ENCODE data around the gene PPIF. TPM values are rescaled to one million over a fixed set of nuclear protein-coding genes. Genes with fewer than 3 reads are reported as not detected.

Gene PPIF
- total and polyA plus RNA-seq, 2 of the 13 experiments (the other 11 are each of a cell fraction or from before 2014, with no cell fraction given), result 147 to 157 TPM

DNA sequence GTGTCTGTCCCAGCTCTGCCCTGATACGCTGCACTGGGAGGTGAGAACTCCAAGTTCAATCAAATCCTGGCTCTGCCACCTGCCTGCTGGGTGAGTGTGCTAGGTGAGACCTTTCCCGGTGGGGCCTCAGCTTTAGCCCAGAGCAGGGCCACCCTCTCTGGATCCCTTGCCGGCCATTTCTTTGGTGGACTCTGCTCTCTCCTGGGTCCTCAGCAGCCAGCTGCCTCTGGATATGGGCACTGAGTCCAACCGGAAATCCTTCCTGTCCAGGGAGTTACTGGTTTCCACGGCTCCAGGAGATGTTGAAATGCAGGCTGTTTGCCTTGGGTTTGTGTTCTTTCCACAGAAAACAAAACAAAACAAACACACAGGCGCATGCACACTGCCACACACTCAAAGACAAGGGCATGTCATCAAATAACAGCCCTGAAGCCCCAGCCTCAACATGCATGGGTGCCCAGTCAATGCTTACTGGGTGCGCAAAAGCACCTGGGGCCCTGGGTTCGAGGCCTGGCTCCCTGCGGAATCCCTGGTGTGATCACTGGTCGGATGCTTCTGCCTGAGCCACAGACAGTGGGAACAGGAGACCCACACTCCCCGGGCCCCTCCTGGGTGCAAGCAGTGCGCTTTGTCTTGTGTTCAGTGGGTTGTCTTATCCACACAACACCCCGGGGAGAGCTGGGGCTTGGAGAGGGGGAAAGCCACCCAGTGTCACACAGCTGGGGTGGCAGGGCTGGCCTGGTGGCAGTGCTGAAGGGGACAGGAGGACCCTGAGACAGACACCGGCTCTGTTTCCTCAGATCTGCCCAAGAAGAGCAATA, 33.1 kb downstream of the PPIF start (continued):
- TF ChIP-seq ARID4A (CRISPR knock-in tag; IDR thresholded peaks at IDR 0.05; ENCODE audit: borderline replicate concordance) (peak; percentile 61; the same call in 1 of the 2 replicates), ZBTB42 (CRISPR knock-in tag; IDR thresholded peaks at IDR 0.05) (peak; percentile 36; the same call in 1 of the 2 replicates), ZNF10 (CRISPR knock-in tag; IDR thresholded peaks at IDR 0.05; ENCODE audit: borderline replicate concordance, low read depth) (no peak), BRCA1 (CRISPR knock-in tag; IDR thresholded peaks at IDR 0.05) (no peak), SP5 (CRISPR knock-in tag; IDR thresholded peaks at IDR 0.05; ENCODE audit: borderline replicate concordance, low read depth) (0 out of 2 replicates have a peak, but pooled peaks have one; percentile 41), ZNF879 (CRISPR knock-in tag; IDR thresholded peaks at IDR 0.05) (0 out of 2 replicates have a peak, but pooled peaks have one; percentile 18), ARID2 (CRISPR knock-in tag; IDR thresholded peaks at IDR 0.05; ENCODE audit: borderline replicate concordance) (no peak), PRDM15 (CRISPR knock-in tag; IDR thresholded peaks at IDR 0.05) (no peak), POLR2AphosphoS2 (IDR thresholded peaks at IDR 0.05; ENCODE audit: low read depth, low read length) (no peak), ZNF770 (CRISPR knock-in tag; IDR thresholded peaks at IDR 0.05) (0 out of 2 replicates have a peak, but pooled peaks have one; percentile 41), E2F5 (CRISPR knock-in tag; conservative IDR thresholded peaks at IDR 0.05) (no peak), BHLHE40 (IDR thresholded peaks at IDR 0.05; ENCODE audit: low read length) (no peak)
- TF ChIP-seq, protein P1, sequence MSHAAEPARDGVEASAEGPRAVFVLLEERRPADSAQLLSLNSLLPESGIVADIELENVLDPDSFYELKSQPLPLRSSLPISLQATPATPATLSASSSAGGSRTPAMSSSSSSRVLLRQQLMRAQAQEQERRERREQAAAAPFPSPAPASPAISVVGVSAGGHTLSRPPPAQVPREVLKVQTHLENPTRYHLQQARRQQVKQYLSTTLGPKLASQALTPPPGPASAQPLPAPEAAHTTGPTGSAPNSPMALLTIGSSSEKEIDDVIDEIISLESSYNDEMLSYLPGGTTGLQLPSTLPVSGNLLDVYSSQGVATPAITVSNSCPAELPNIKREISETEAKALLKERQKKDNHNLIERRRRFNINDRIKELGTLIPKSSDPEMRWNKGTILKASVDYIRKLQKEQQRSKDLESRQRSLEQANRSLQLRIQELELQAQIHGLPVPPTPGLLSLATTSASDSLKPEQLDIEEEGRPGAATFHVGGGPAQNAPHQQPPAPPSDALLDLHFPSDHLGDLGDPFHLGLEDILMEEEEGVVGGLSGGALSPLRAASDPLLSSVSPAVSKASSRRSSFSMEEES (CRISPR knock-in tag; IDR thresholded peaks at IDR 0.05), result no peak; the same call in 1 of the 2 replicates

Measured in HepG2 (cell line).